ENCODE measurements around the gene MGRN1.

- no peak for TF ChIP-seq ZNF274 (IDR thresholded peaks at IDR 0.05; ENCODE audit: low read depth, low read length)
- no peak for TF ChIP-seq SUZ12 (IDR thresholded peaks at IDR 0.05; ENCODE audit: extremely low read depth, insufficient read depth, insufficient read length)
Measured at GRCh38 chr16:4697848-4698291, 73.2 kb downstream of the MGRN1 start.

All from NT2/D1 (cell line).